K562 (cell line): ENCODE measurements around the gene CMBL. TPM values are rescaled to one million over a fixed set of nuclear protein-coding genes. Genes with fewer than 3 reads are reported as not detected.
A peak's percentile ranks its signal among the peaks of the same experiment; 100 is the strongest.

Experiments
- ARID1B ChIP-seq: fragments of 450-650 bp; IDR thresholded peaks from 2 replicates; pipeline ENCODE4 v1.6.1; 2016; ENCODE audit warnings: antibody characterized with exemption, mild to moderate bottlenecking, inconsistent platforms
- CREB1 ChIP-seq, 2 experiments: sonication (generic) in 1 of 2; formaldehyde crosslinking in 1 of 2; IDR thresholded peaks; 2 replicates each; pipeline versions ENCODE4 v1.6.1 to v1.8.0; 2012 to 2022; ENCODE audit warnings: inconsistent platforms in 1 of 2, mild to moderate bottlenecking in 1 of 2, missing genetic modification reagents in 1 of 2, moderate library complexity in 1 of 2
- FOXM1 ChIP-seq, 2 experiments: fragments of 450-650 bp in 1 of 2; sonication (generic) in 1 of 2; formaldehyde crosslinking in 1 of 2; IDR thresholded peaks; 2 replicates each; pipeline versions ENCODE4 v1.6.1 to v1.9.0; 2017 to 2022; ENCODE audit warnings: low read depth in 2 of 2, mild to moderate bottlenecking in 2 of 2, missing genetic modification reagents in 1 of 2, moderate library complexity in 1 of 2
- KDM2B ChIP-seq: fragments of 250-450 bp; sonication (Bioruptor Pico); IDR thresholded peaks from 2 replicates; pipeline ENCODE4 v1.8.0; 2021; ENCODE audit warnings: mild to moderate bottlenecking, moderate library complexity
- KLF1 ChIP-seq: fragments of 450-650 bp; IDR thresholded peaks from 2 replicates; pipeline ENCODE4 v1.6.1; 2016; ENCODE audit warnings: missing genetic modification characterization, missing compliant biosample characterization
- OTX1 ChIP-seq: fragments of 450-650 bp; formaldehyde crosslinking; IDR thresholded peaks from 2 replicates; pipeline ENCODE4 v1.4.0; 2022; ENCODE audit warnings: mild to moderate bottlenecking
- ZEB2 ChIP-seq: fragments of 450-650 bp; IDR thresholded peaks from 2 replicates; pipeline ENCODE4 v1.6.1; 2016
- ZNF778 ChIP-seq: fragments of 450-650 bp; formaldehyde crosslinking; IDR thresholded peaks from 2 replicates; pipeline ENCODE4 v1.4.0; 2020; ENCODE audit warnings: mild to moderate bottlenecking, moderate library complexity
- polyA plus RNA-seq, 8 experiments: library from polyadenylated mRNA; depleted of rRNA in 4 of 8; stranded (reverse) in 5 of 8; unstranded in 3 of 8; fragments of >200 nt; fragmentation: Nextera tagmentation in 2 of 8; fragmentation: Illumina TruSeq in 1 of 8; extraction: Ambion mirVana in 2 of 8; extraction: Trizol in 1 of 8; gene quantifications; 2 replicates each; pipeline versions ENCODE4 v1.2.1 to v1.2.3, GENCODE V29; 2011 to 2014; ENCODE audit warnings: inconsistent platforms in 1 of 8, missing spikeins in 1 of 8
- total RNA-seq, 7 experiments: library from RNA; depleted of rRNA in 6 of 7; stranded (reverse); fragments of >200 nt in 6 of 7; fragmentation: Illumina TruSeq in 2 of 7; extraction: Trizol in 2 of 7; gene quantifications; 2 replicates each; pipeline versions ENCODE4 v1.2.1 to v1.2.3, GENCODE V29; 2011 to 2021; ENCODE audit warnings: low replicate concordance in 1 of 7
- TF ChIP-seq, protein P1 (sequence below): IDR thresholded peaks from 2 replicates; pipeline ENCODE4 v1.6.1; 2011; ENCODE audit warnings: borderline replicate concordance, low read depth, mild to moderate bottlenecking, moderate library complexity, low read length; ENCODE audit not compliant: insufficient read depth, poor library complexity, severe bottlenecking
- TF ChIP-seq, protein P2 (sequence below): fragments of 250-450 bp; sonication (Bioruptor Pico); IDR thresholded peaks from 2 replicates; pipeline ENCODE4 v1.8.0; 2021; ENCODE audit warnings: mild to moderate bottlenecking, moderate library complexity
- TF ChIP-seq, protein P3 (sequence below), 2 experiments: fragments of 450-650 bp in 1 of 2; IDR thresholded peaks; 2 replicates each; pipeline ENCODE4 v1.6.1; 2011 to 2017; ENCODE audit warnings: low read depth in 2 of 2, antibody characterized with exemption in 1 of 2, borderline replicate concordance in 1 of 2, low read length in 1 of 2, mild to moderate bottlenecking in 1 of 2, mixed read lengths in 1 of 2; ENCODE audit not compliant: control insufficient read depth in 1 of 2
- TF ChIP-seq, protein P4 (sequence below): fragments of 450-650 bp; formaldehyde crosslinking; IDR thresholded peaks from 2 replicates; pipeline ENCODE4 v1.4.0; 2022; ENCODE audit warnings: missing genetic modification characterization
- TF ChIP-seq, protein P5 (sequence below): IDR thresholded peaks from 3 replicates; pipeline ENCODE4 v1.6.1; 2011; ENCODE audit warnings: borderline replicate concordance, mild to moderate bottlenecking, moderate library complexity; ENCODE audit not compliant: insufficient read length; ENCODE audit errors: extremely low read depth

The CMBL gene
- total and polyA plus RNA-seq, 9 of the 15 experiments (the other 6 are each of a cell fraction or from before 2014, with no cell fraction given): 22.6 to 192 (median 71.1) TPM

DNA sequence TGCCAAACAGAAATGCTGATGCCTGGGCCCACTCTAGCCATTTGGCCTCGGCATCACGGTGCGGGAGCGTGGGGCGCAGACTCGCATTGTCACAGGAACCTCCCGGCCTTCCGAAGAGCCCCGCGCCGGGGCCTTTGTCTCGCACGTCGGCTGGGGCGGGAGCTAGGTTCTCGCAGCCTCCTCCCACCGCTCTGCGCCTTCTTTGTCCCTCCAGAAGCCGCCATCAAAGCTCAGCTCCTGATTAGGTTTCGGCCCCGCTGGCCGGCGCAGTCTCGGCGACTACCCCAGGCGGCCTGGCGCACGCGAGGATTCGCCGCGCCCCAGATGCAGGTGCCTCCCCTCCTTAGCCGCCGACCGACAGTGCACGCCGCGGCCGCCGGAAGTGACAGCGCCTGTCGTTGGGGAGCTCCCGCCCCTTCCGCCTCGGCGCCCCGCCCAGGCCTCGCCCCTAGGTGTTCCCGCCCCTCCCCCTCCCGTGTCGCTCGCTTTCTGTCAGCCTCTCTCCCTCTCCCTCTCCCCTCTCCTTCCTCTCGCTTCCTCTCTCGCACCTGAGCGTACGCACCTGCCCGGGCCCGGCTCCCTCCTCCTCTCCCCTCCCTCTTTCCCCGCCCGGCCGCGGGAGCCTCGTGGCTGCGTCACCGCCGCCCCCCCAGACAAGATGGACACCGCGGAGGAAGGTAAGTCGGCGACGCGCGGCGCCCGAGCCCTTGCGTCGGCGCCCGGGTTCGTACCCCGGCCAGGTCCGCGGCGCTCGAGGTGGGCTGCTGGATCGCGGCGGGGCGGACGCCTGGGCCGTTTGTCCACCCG lies 45.7 kb upstream of the CMBL start, which contains the start of gene MARCHF6 (continued):
- TF ChIP-seq, protein P1, sequence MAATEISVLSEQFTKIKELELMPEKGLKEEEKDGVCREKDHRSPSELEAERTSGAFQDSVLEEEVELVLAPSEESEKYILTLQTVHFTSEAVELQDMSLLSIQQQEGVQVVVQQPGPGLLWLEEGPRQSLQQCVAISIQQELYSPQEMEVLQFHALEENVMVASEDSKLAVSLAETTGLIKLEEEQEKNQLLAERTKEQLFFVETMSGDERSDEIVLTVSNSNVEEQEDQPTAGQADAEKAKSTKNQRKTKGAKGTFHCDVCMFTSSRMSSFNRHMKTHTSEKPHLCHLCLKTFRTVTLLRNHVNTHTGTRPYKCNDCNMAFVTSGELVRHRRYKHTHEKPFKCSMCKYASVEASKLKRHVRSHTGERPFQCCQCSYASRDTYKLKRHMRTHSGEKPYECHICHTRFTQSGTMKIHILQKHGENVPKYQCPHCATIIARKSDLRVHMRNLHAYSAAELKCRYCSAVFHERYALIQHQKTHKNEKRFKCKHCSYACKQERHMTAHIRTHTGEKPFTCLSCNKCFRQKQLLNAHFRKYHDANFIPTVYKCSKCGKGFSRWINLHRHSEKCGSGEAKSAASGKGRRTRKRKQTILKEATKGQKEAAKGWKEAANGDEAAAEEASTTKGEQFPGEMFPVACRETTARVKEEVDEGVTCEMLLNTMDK: peak; percentile 44
- TF ChIP-seq, protein P2, sequence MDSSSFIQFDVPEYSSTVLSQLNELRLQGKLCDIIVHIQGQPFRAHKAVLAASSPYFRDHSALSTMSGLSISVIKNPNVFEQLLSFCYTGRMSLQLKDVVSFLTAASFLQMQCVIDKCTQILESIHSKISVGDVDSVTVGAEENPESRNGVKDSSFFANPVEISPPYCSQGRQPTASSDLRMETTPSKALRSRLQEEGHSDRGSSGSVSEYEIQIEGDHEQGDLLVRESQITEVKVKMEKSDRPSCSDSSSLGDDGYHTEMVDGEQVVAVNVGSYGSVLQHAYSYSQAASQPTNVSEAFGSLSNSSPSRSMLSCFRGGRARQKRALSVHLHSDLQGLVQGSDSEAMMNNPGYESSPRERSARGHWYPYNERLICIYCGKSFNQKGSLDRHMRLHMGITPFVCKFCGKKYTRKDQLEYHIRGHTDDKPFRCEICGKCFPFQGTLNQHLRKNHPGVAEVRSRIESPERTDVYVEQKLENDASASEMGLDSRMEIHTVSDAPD (CRISPR knock-in tag): no peak
- TF ChIP-seq, protein P3, sequence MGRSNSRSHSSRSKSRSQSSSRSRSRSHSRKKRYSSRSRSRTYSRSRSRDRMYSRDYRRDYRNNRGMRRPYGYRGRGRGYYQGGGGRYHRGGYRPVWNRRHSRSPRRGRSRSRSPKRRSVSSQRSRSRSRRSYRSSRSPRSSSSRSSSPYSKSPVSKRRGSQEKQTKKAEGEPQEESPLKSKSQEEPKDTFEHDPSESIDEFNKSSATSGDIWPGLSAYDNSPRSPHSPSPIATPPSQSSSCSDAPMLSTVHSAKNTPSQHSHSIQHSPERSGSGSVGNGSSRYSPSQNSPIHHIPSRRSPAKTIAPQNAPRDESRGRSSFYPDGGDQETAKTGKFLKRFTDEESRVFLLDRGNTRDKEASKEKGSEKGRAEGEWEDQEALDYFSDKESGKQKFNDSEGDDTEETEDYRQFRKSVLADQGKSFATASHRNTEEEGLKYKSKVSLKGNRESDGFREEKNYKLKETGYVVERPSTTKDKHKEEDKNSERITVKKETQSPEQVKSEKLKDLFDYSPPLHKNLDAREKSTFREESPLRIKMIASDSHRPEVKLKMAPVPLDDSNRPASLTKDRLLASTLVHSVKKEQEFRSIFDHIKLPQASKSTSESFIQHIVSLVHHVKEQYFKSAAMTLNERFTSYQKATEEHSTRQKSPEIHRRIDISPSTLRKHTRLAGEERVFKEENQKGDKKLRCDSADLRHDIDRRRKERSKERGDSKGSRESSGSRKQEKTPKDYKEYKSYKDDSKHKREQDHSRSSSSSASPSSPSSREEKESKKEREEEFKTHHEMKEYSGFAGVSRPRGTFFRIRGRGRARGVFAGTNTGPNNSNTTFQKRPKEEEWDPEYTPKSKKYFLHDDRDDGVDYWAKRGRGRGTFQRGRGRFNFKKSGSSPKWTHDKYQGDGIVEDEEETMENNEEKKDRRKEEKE (IDR thresholded peaks at IDR 0.05; ENCODE audit: borderline replicate concordance in 1 of 2, control insufficient read depth in 1 of 2, low read depth in 2 of 2, low read length in 1 of 2): 0 out of 4 replicates have a peak, but pooled peaks of 1 of the 2 experiments have one; percentile 73
- TF ChIP-seq FOXM1 (IDR thresholded peaks at IDR 0.05; ENCODE audit: low read depth) (no peak), FOXM1 (CRISPR knock-in tag; IDR thresholded peaks at IDR 0.05; ENCODE audit: low read depth) (peak; percentile 88), KDM2B (CRISPR knock-in tag) (peak; percentile 95), CREB1 (IDR thresholded peaks at IDR 0.05) (peak; percentile 84), CREB1 (CRISPR knock-in tag; IDR thresholded peaks at IDR 0.05) (peak; percentile 87), KLF1 (tag) (0 out of 2 replicates have a peak, but pooled peaks have one; percentile 23), ZNF778 (CRISPR knock-in tag) (no peak), OTX1 (CRISPR knock-in tag) (peak; percentile 81), ZEB2 (peak; percentile 98), ARID1B (no peak)
- TF ChIP-seq, protein P4, sequence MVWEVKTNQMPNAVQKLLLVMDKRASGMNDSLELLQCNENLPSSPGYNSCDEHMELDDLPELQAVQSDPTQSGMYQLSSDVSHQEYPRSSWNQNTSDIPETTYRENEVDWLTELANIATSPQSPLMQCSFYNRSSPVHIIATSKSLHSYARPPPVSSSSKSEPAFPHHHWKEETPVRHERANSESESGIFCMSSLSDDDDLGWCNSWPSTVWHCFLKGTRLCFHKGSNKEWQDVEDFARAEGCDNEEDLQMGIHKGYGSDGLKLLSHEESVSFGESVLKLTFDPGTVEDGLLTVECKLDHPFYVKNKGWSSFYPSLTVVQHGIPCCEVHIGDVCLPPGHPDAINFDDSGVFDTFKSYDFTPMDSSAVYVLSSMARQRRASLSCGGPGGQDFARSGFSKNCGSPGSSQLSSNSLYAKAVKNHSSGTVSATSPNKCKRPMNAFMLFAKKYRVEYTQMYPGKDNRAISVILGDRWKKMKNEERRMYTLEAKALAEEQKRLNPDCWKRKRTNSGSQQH (CRISPR knock-in tag): 0 out of 2 replicates have a peak, but pooled peaks have one; percentile 76
- TF ChIP-seq, protein P5, sequence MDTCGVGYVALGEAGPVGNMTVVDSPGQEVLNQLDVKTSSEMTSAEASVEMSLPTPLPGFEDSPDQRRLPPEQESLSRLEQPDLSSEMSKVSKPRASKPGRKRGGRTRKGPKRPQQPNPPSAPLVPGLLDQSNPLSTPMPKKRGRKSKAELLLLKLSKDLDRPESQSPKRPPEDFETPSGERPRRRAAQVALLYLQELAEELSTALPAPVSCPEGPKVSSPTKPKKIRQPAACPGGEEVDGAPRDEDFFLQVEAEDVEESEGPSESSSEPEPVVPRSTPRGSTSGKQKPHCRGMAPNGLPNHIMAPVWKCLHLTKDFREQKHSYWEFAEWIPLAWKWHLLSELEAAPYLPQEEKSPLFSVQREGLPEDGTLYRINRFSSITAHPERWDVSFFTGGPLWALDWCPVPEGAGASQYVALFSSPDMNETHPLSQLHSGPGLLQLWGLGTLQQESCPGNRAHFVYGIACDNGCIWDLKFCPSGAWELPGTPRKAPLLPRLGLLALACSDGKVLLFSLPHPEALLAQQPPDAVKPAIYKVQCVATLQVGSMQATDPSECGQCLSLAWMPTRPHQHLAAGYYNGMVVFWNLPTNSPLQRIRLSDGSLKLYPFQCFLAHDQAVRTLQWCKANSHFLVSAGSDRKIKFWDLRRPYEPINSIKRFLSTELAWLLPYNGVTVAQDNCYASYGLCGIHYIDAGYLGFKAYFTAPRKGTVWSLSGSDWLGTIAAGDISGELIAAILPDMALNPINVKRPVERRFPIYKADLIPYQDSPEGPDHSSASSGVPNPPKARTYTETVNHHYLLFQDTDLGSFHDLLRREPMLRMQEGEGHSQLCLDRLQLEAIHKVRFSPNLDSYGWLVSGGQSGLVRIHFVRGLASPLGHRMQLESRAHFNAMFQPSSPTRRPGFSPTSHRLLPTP: no peak
